HG02623 (cell line): ENCODE results near the gene OST4.
A peak's percentile ranks its signal among the peaks of the same experiment; 100 is the strongest.

Experiments
- ATAC-seq: cut with Tn5 transposase; IDR thresholded peaks from one replicate; pipeline ENCODE4 v1.9.1; 2021; ENCODE audit warnings: moderate library complexity; ENCODE audit not compliant: unreplicated experiment

The OST4 gene

DNA sequence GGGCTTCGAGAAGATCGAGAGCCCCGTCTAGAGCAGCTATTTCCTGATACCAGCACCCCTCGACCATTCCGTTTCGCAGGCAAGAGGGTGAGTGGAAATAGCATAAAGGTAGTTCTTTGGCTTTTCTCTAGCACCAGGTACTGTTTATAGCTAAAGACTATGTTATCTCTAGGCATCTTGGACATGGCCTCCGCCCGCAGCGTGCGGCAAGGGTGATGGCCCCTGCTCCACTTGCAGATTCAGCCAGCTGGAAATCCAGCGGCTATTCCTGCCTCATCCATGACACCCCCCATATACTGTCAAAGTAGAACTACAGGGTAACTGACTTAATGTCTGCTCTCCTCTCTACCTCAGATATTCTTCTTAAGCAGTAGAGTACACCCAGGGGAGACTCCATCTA is 16.7 kb downstream of the OST4 start:
- ATAC-seq, result no peak

DNA sequence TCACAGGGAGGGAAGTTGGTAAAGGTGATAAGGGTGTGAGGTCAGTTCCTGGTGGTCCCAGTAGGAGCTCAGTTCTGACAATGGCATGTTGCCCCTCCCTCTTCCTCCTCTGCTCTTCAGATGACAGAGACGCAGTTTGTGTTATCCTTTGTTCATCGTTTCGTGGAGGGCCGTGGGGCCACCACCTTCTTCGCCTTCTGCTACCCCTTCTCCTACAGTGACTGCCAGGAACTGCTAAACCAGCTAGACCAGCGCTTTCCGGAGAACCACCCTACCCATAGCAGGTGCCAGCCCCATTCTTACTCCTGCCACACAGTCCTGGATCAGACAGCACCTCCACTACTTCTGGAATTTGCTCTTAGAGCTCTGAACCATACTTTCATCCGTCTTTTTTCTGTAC is 17.7 kb downstream of the OST4 start:
- no peak for ATAC-seq

DNA sequence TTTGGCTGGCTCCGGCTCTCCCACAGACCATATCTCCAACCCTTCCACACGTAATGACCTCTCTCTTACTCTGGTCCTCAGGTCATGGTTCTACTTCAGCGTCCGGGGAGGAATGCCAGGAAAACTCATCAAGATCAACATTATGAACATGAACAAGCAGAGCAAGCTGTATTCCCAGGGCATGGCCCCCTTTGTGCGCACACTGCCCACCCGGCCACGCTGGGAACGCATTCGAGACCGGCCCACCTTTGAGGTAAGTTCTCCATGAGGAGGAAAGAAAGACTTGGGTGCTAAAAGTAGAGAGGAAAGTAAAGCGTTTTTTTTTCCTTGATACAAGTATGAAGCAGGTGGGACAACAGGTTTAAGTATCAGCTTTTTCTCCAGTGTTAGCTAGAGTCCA is 18.1 kb downstream of the OST4 start:
- no peak for ATAC-seq

DNA sequence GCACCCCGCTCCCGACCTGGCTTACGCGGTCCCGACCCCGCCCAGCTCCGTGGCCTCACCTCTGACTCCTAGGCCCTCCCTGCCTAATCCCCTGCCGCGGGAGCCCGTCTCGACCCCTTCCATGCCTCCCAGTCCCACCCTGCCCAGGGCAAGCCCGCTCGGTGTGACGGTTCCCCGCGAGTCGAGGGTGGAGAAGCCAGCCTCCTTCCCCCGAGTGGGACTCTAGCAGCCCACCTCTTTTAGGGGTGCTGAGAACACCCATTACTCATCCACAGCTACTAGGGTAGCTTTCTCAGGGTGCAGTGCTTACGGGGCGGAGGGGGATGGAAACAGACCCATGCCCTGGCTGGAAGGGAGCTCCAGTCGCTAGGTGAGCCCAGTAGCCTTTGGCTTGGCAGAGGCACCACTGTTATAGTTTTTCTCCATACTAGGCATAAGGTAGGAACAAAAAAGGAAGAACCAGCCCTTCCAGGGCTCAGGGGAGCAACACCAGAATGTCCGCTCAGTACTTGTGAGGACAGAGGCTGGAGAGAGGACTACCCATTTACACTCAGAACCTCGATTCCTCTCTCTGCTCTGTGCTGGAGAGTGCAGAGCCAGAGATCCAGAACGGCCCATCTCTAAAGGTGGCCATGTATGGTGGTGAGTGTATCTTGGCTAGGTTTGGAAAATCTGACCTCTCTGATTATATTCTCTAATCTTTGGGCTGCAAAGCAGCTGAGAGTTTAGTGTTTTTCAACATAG is 19.4 kb downstream of the OST4 start:
- ATAC-seq, result no peak

DNA sequence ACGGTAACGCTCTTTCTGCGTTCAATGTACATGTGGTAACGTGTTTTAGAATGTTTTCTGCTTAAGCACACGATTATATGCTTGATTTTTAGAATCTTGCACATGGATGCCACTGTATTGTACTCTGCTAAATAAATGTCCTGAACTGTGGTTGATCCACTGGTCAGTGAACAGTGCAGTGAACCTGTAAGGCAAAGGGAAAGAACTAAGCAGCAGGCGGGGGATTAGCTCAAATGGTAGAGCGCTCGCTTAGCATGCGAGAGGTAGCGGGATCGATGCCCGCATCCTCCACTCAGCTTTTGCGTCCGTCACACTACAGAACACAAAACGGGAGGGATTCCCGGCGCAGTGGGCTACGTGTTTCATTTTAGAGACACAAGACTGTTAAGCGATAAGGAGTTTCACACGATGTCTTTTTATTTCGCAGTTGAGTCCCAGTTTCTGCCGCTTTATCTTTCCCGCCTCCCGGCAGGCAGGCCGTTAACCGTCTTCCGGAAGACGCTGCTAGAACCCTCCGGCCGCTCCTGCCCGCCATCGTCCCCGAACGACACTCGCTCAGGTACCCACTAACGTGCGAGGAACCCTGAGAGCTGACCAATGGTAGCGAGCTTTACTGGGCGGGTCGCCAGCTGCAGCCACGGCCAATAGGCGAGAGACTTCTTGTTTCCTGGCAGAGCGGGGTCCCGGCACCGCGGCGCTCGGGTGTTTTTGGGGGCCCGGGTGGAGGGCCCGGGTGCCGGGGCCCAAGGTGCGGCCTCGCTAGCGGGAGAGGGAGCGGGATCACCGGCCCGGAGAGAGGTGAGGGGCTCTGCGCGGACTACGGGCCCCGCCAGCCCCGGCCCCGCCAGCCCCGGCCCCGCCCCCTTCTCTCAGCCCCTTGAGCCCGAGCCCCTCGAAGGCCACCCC is 20.2 kb downstream of the OST4 start, which contains the start of gene AGBL5:
TSS of gene AGBL5 (plus strand) at position 673 of the 906 bp plus-strand sequence. CDS start 1,291 bp downstream, outside the sequence.
- peak; percentile 72 for ATAC-seq

DNA sequence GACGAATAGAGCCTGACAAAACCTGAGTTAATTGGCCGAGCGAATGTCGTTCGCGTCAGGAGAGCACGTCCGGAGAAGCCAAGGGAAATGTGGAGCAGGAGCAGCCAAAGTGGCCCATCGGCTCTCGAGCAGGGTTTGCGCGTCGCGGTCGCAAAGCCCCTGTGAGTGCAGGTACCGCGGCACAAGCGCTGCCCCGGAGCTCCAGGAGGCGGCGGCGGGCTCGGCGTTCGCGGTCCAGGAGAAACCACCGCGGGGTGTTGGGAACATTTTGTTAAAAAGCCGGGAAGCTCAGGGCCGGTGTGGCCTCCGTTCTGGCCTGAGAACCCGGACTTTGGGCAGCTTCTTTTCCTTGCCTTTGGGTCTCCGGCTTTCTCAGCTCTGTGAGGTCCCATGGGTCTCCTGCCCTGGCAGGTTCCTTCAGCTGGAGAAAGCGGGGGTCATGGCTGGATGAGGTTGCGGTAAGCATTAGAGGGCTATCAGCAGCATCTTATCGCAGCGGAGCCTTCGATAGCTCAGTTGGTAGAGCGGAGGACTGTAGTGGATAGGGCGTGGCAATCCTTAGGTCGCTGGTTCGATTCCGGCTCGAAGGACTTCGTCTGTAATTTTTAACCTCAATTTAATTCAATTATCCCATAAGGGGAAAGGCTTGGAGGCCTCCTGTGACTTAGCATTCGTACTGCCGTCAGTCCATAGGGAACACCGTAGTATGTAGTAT is 21.0 kb downstream of the OST4 start:
- ATAC-seq, result peak; percentile 44

DNA sequence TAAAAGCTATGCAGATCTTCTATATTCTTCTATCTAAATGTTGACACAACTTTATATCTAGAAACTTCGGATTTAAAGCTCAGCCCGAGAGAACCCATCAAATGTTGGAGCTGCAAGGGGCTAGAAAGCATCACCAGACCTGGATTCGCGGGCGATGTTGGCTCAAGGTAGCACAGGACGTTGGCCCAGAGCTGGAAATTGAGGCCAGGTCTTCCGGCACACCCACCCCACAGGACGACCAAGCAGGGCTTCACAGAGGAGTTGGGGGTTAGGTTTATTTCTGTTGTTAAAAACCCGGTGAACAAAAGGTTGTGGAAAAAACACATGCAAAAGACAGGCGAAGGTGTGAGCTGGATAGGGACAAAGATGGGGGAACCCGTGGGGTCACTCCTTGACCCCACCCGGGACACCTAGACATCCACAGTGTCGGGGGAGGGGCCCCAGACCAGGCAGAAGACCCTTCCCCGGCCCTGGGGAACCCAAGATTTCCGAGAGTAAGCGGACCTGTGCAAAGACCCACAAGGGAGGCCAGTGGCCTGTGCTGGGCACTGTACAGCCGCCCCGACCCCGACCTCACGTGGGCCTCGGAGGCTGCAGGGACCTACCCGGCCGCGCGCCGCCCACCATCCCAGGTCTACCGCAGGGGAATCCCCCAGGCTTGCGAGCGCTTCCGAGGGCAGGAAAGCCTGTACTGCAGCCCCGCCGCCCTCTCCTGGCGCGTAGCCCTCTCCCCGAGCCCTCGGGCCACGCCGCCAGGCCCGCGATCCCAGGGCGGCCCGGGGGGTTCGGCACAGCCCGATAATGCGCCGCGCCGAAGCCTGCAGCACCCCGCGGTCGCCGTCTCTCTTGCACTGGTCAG is 21.8 kb downstream of the OST4 start:
- ATAC-seq, result no peak

DNA sequence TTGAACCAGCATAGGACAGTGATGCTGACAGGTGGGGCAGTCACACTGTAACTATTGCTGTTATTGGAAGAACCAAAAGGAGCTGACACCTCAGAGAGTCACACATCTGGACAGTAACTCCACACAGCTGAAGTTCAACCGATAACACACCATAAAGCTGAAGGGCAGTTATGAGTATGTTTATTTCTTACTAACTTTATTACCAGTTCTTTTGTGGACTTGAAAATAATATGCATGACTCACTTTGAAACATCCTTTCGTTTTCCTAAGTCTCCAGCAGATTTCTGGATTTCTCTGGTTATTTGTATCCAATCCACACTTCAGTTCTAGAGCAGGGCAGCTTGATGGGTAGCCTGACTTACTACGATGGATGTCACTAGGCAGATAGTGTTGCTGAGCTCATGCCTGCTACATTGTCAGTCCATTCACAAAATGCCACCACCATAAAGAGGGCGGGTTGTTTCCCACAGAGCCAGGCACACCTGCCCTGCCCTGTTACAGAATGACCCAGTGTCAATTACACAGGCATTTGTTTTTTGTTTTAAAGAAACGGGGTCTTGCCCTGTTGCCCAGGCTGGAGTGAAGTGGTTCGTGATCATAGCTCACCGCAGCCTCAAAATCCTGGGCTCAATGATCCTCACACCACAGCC is 28.3 kb downstream of the OST4 start:
- ATAC-seq, result no peak

DNA sequence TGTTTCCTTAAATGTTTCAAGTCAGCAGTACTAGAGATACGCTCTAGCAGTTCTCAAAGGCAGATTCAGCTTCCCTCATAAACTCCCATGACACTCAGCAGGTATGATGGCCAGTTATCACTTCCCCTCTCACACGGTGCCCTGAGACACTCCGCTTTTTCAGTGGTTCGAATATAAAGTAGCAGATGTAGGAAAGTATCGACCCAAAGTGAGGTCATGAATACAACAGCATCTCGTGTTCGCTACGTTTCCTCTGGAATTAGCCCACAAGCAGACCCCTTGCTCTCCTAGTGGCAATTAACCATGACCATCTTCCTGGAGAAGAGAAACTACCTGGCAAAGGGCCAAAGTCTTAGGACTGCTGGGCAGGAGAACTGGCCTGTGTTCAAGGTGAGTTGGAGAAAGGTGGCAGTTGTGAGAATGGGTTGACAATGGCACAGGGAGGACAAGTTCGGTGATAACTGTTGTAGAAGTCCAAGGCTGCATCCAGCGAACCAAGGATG is 29.2 kb downstream of the OST4 start:
- no peak for ATAC-seq

DNA sequence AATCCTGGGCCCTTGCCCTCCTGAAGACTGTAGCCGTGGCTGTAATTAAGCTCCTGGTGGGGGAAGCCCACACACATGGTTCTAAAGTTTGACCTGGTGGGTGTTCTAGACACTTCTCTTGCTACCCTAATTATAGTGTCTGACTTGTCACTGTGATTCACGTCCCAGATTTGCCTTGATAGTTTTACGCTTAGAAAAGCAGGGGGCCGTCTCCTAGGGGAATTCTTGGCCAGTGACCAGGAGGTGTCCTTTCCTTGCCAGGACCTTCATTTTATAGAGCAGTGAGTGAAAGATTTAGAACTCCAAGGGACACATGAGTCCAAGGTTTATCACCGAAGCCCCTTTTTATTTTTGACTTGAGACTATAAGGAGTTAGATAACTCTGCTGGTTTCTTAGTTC is 29.7 kb downstream of the OST4 start:
- no peak for ATAC-seq

DNA sequence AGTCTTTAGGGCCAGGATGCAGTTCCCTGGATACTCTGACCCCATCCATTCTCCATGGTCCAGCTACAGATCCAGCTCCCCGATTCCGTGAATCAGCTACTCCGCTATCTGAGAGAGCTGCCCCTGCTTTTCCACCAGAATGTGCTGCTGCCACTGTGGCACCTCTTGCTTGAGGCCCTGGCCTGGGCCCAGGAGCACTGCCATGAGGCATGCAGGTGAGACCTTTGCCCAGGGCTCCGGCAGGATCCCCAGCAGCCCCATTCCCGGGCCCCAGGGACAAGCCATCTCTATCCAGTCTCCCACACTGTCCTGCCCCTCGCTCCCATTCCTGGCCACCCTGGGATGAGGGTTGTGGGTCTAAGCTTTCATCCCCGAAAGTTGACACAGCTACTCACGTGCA is 31.2 kb downstream of the OST4 start:
- ATAC-seq, result no peak

DNA sequence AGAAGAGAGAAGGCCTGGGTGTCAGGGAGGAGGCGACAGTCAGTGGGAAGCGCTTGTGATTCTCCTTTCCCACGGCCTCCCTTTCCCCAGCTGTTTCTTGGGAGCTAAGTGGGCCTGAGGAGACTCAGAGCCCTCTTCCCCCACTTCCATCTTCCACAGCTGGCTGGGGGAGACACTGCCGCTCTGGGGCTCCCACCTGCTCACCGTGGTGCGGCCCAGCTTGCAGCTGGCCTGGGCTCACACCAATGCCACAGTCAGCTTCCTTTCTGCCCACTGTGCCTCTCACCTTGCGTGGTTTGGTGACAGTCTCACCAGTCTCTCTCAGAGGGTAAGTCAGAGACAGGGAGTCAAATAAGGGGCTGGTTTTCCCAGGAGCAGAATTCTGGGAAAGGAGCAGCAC is 31.6 kb downstream of the OST4 start:
- ATAC-seq, result no peak

DNA sequence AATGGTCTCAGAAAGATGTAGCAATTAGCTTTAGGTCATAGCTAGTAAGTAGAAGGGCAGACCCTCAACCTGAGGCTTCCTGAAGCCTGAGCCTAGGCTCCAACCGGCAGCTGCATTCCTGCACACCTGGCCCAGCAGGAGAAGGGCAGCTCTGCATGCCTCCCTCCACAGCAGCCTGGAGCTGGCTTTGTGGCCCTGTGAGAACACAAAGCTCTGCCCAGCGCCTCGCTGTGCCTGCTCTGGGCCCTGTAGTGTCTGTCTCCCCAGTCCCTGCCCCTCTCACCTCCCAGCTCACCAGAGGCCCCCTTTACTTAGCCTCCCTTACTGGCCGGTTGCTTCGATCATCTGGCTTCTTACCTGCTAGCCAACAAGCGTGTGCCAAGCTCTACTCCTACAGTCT is 32.0 kb downstream of the OST4 start:
- ATAC-seq, result no peak

DNA sequence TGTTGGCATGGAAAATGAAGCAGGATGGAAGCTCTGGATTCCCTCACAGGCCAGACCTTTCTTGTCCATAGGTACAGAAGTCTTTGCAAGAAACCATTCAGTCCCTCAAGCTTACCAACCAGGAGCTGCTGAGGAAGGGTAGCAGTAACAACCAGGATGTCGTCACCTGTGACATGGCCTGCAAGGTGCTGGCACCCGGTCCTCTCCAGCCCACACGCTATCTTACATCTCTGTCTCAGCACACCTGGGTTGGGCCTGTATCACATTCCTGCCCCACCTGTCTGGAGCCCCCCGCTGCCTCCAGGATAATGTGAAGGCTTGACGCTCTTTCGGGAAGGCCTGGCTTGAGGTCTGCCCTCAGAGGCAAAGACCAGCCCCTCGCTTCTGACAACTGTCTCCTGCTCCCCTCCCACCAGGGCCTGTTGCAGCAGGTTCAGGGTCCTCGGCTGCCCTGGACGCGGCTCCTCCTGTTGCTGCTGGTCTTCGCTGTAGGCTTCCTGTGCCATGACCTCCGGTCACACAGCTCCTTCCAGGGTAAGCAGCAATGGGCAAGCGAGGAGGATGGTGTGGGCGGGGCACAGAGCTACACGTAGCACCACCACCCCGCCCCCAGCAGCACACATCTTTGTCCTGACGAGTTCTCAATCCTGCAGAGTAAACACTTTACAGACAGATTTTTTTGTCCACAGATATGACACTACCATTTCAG is 32.7 kb downstream of the OST4 start:
- no peak for ATAC-seq

DNA sequence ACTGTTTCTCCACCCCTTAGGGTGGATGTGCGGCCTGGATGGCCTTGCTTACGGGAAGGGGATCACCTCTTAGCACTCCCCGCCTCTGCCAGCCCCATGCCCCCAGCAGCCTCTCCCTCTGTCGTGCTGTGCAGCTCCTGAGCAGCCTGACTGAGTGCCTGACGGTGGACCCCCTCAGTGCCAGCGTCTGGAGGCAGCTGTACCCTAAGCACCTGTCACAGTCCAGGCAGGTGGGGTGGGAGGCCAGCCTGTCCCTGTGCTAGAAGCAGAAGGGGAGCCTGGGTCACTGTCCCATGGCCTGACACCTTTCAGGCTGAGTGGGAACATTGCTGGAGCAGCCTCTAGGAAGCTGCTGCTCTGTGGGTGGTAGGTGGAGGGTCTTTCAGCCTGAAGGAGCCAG is 33.4 kb downstream of the OST4 start:
- no peak for ATAC-seq

DNA sequence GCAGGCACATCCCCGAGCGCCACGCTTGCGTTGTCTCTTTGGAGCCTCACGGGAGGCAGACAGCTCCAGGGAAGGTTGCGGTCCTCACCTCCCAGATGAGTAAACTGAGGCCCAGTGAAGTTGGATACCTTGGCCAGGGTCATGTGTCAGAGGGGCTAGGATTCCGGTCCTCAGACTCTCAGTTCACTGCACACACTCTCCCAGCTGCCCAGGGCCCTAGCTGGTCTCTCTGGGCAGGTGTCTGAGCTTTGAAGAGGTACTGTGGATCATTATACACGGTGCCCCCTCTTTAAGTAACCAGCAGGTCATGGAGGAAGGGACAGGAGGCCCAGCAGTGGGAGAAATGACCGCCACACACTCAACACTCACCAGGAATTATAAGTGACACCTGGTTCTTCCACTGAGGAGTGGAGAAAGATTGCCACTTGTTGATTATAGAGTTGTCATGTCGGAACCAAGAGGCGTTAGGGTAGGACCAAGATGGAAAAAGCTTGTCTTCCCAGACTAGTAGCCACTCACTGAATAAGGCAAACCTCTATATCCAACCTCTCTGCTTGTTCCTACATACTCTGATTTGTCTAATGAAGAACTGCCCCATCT is 38.1 kb downstream of the OST4 start:
- no peak for ATAC-seq

DNA sequence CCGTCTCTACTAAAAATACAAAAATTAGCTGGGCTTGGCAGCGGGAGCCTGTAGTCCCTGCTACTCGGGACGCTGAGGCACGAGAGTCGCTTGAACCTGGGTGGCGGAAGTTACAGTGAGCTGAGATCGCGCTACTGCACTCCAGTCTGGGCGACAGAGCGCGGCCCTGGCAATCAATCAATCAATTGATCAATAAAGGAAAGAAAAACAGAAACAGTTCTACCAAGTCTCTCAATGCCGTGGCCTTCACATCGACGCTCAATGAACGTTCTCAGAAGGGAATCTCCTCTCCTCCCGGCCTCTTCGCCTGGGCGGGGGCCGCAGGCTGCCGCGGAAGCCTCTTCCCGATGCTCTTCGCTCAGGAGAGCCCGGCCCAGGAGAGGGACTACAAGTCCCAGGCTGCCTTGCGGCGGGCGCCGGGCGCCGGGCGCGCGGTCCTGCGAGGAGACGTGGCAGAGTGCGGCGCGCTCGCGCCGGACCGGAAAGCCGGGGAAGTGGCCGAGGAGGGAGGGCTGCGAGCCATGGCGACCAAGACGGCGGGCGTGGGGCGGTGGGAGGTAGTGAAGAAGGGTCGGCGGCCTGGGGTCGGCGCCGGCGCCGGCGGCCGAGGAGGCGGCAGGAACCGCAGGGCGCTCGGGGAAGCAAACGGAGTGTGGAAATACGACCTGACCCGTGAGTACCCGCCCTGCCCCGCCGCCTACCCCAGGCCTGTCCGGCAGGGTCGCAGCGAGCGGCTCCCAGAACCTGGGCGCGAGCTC is 38.8 kb downstream of the OST4 start, which contains the start of gene TMEM214:
TSS of gene TMEM214 (plus strand) at position 471 of the 758 bp plus-strand sequence. CDS start at position 522, 51 bp downstream.
- peak; percentile 88 for ATAC-seq

DNA sequence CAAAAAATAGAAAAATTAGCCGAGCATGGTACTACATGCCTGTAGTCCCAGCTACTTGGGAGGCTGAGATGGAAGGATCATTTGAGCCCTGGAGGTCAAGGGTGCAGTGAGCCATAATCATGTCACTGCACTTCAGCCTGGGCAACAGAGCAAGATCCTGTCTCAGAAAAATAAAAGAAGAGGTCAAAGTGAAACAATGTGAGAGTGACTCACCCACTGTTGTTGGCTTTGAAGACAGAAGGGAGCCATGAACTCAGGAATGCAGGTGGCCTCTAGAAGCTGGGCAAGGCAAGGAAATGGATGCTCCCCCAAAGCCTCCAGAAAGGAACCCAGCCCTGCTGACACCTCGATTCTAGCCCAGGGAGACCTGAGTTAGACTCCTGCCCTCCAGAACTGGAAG is 42.4 kb downstream of the OST4 start:
- no peak for ATAC-seq
